K562 (cell line): ENCODE measurements around the gene ZFAND3. TPM values are rescaled to one million over a fixed set of nuclear protein-coding genes. Genes with fewer than 3 reads are reported as not detected.

Experiments
- ATAC-seq: fragments of 200-7000 bp; cut with Tn5 transposase; 3 replicates; pipeline ENCODE4 v1.9.1; 2020; ENCODE audit warnings: moderate library complexity
- BruUV-seq: library from RNA; stranded (reverse); fragments of 400-500 nt; replicated peaks from 2 replicates; lab custom pipeline; 2021; lab: Mats Ljungman, UMichigan
- CTCF ChIA-PET: fragments of 300-600 bp; formaldehyde crosslinking; extraction: SDS; loops from one replicate; lab custom pipeline; 2021; ENCODE audit warnings: low intra/inter-chr PET ratio; lab: Yijun Ruan, JAX
- POLR2A ChIA-PET: fragments of 300-600, 350-650 bp; sonication (Branson Sonifier 250); formaldehyde crosslinking; extraction: SDS; loops from one replicate; lab custom pipeline; 2021; ENCODE audit warnings: antibody characterized with exemption, inconsistent platforms; lab: Yijun Ruan, JAX
- DNase-seq, 4 experiments: peaks; one replicate each; pipeline versions ENCODE4 v3.0.0 to v3.0.0-alpha.2; 2011 to 2018; ENCODE audit warnings: low spot score in 3 of 4, mixed read lengths in 3 of 4; ENCODE audit errors: extremely low read depth in 1 of 4
- FAIRE-seq: peaks from 2 replicates; lab custom pipeline; 2011; peaks lifted over from hg19 to GRCh38; lab: Jason Lieb, UNC
- H2AFZ ChIP-seq: 2 replicates; pipeline ENCODE4 v1.6.0; 2011; ENCODE audit warnings: low read depth, low read length, control low read depth, inconsistent platforms
- H3K27ac ChIP-seq: fragments of 200-600 bp; 3 replicates; pipeline ENCODE4 v1.8.0; 2011; ENCODE audit warnings: low read depth, mild to moderate bottlenecking, control low read depth, inconsistent platforms, low read length, moderate library complexity, mixed read lengths; ENCODE audit errors: extremely low read depth
- H3K27me3 ChIP-seq, 2 experiments: fragments of 300-600 bp in 1 of 2; 2 replicates in 1 of 2; 3 replicates in 1 of 2; pipeline versions ENCODE4 v1.6.0 to v1.8.0; 2011; ENCODE audit warnings: inconsistent platforms in 2 of 2, low read length in 2 of 2, mild to moderate bottlenecking in 1 of 2, mixed read lengths in 1 of 2, moderate library complexity in 1 of 2; ENCODE audit not compliant: control insufficient read depth in 2 of 2, insufficient read depth in 2 of 2
- H3K36me3 ChIP-seq: fragments of 300-600 bp; 3 replicates; pipeline ENCODE4 v1.8.0; 2011; ENCODE audit warnings: mild to moderate bottlenecking, low read length, inconsistent platforms; ENCODE audit not compliant: control insufficient read depth, insufficient read depth
- H3K4me1 ChIP-seq, 2 experiments: fragments of 200-600 bp in 1 of 2; replicated peaks in 1 of 2; 2 replicates in 1 of 2; 3 replicates in 1 of 2; pipeline versions ENCODE4 v1.5.1 to v1.8.0; 2011; ENCODE audit warnings: inconsistent platforms in 2 of 2, low read length in 2 of 2, mild to moderate bottlenecking in 1 of 2, mixed read lengths in 1 of 2, moderate library complexity in 1 of 2; ENCODE audit not compliant: control insufficient read depth in 2 of 2, insufficient read depth in 2 of 2
- H3K4me2 ChIP-seq: 2 replicates; pipeline ENCODE4 v1.6.1; 2011; ENCODE audit warnings: low read length, control low read depth, inconsistent platforms, mixed read lengths; ENCODE audit not compliant: insufficient read depth
- H3K4me3 ChIP-seq: fragments of 200-600 bp; sonication (generic), shearing (Covaris generic); 2 replicates; pipeline ENCODE4 v1.5.1; 2016; ENCODE audit warnings: control low read depth, inconsistent platforms
- H3K79me2 ChIP-seq: fragments of 200-600 bp; 3 replicates; pipeline ENCODE4 v1.8.0; 2011; ENCODE audit warnings: low read length, inconsistent platforms; ENCODE audit not compliant: control insufficient read depth, insufficient read depth
- H3K9ac ChIP-seq, 2 experiments: 2 replicates each; pipeline versions ENCODE4 v1.6.0 to v1.6.1; 2011; ENCODE audit warnings: low read depth in 2 of 2, low read length in 2 of 2, control low read depth in 1 of 2, inconsistent platforms in 1 of 2, mild to moderate bottlenecking in 1 of 2, mixed read lengths in 1 of 2; ENCODE audit not compliant: insufficient read depth in 1 of 2
- H3K9me1 ChIP-seq: one replicate; pipeline ENCODE4 v1.6.0; 2011; ENCODE audit warnings: inconsistent platforms, mild to moderate bottlenecking, low read length, moderate library complexity; ENCODE audit not compliant: control insufficient read depth, insufficient read depth
- H3K9me3 ChIP-seq: replicated peaks from 2 replicates; pipeline ENCODE4 v1.5.1; 2011; ENCODE audit warnings: low read depth, low read length, inconsistent platforms; ENCODE audit not compliant: control insufficient read depth, insufficient read depth
- H4K20me1 ChIP-seq: replicated peaks from 2 replicates; pipeline ENCODE4 v1.6.1; 2011; ENCODE audit warnings: low read length, inconsistent platforms, mixed read lengths; ENCODE audit not compliant: control insufficient read depth, insufficient read depth
- DEAF1 ChIP-seq: fragments of 450-650 bp; formaldehyde crosslinking; IDR thresholded peaks from 2 replicates; pipeline ENCODE4 v1.4.0; 2020; ENCODE audit warnings: mild to moderate bottlenecking, moderate library complexity
- KLF16 ChIP-seq: IDR thresholded peaks from 2 replicates; pipeline ENCODE4 v1.6.1; 2016; ENCODE audit warnings: antibody characterized with exemption
- MAFK ChIP-seq: IDR thresholded peaks from 2 replicates; pipeline ENCODE4 v1.6.1; 2011; ENCODE audit warnings: low read length, improper control_type of control experiment
- NR2C2 ChIP-seq, 2 experiments: fragments of 200-800 bp in 1 of 2; sonication (Bioruptor generic) in 1 of 2; sonication (generic) in 1 of 2; formaldehyde crosslinking in 1 of 2; IDR thresholded peaks; 2 replicates each; pipeline versions ENCODE4 v1.6.1 to v1.8.0; 2016 to 2022; ENCODE audit warnings: mild to moderate bottlenecking in 1 of 2, missing compliant biosample characterization in 1 of 2, missing genetic modification characterization in 1 of 2, missing genetic modification reagents in 1 of 2
- NR4A1 ChIP-seq, 2 experiments: fragments of 250-450 bp in 1 of 2; fragments of 450-650 bp in 1 of 2; sonication (Bioruptor Pico) in 1 of 2; IDR thresholded peaks; 2 replicates each; pipeline versions ENCODE4 v1.4.0 to v1.6.1; 2016 to 2020; ENCODE audit warnings: mild to moderate bottlenecking in 2 of 2, missing compliant biosample characterization in 1 of 2, missing genetic modification characterization in 1 of 2, moderate library complexity in 1 of 2
- OTX1 ChIP-seq: fragments of 450-650 bp; formaldehyde crosslinking; IDR thresholded peaks from 2 replicates; pipeline ENCODE4 v1.4.0; 2022; ENCODE audit warnings: mild to moderate bottlenecking
- SRSF7 ChIP-seq: fragments of 200-400 bp; formaldehyde crosslinking; optimal IDR thresholded peaks from 2 replicates; pipeline ENCODE3; 2017; ENCODE audit warnings: mild to moderate bottlenecking, low read depth, low read length
- ZBTB1 ChIP-seq: sonication (generic); formaldehyde crosslinking; IDR thresholded peaks from 2 replicates; pipeline ENCODE4 v1.8.1; 2023; ENCODE audit warnings: missing genetic modification reagents, low read depth, mild to moderate bottlenecking, borderline replicate concordance
- ZBTB7A ChIP-seq: IDR thresholded peaks from 2 replicates; pipeline ENCODE4 v1.6.1; 2011; ENCODE audit warnings: low read depth, mild to moderate bottlenecking, low read length, moderate library complexity, borderline replicate concordance; ENCODE audit not compliant: control insufficient read depth
- ZC3H11A ChIP-seq: IDR thresholded peaks from 2 replicates; pipeline ENCODE4 v1.6.1; 2012; ENCODE audit warnings: low read depth, low read length, improper control_type of control experiment
- ZNF561 ChIP-seq: fragments of 450-650 bp; formaldehyde crosslinking; conservative IDR thresholded peaks from 2 replicates; pipeline ENCODE4 v1.4.0; 2020; ENCODE audit warnings: mild to moderate bottlenecking, moderate library complexity
- ZNF586 ChIP-seq: fragments of 450-650 bp; formaldehyde crosslinking; conservative IDR thresholded peaks from 2 replicates; pipeline ENCODE4 v1.4.0; 2020; ENCODE audit warnings: mild to moderate bottlenecking, moderate library complexity
- WGBS: fragments of 100-300 bp; shearing (Covaris generic); methylation state at CpG from one replicate; pipeline ENCODE4 v1.1.6; 2016; ENCODE audit warnings: low coverage, mixed read lengths; ENCODE audit not compliant: insufficient coverage; ENCODE audit errors: missing lambda C conversion rate; 5-methylcytosine and 5-hydroxymethylcytosine counted together
- in situ Hi-C: fragments of 300-500 bp; cut with MboI; formaldehyde crosslinking; loops from 4 replicates; pipeline ENCODE4 v1.15.0; 2018; ENCODE audit warnings: inconsistent platforms, mixed read lengths
- intact Hi-C: fragments of 100-400 bp; cut with micrococcal nuclease; formaldehyde crosslinking; loops from 2 replicates; pipeline ENCODE4 v1.14.2; 2022
- polyA plus RNA-seq, 8 experiments: library from polyadenylated mRNA; depleted of rRNA in 4 of 8; stranded (reverse) in 5 of 8; unstranded in 3 of 8; fragments of >200 nt; fragmentation: Nextera tagmentation in 2 of 8; fragmentation: Illumina TruSeq in 1 of 8; extraction: Ambion mirVana in 2 of 8; extraction: Trizol in 1 of 8; gene quantifications; 2 replicates each; pipeline versions ENCODE4 v1.2.1 to v1.2.3, GENCODE V29; 2011 to 2014; ENCODE audit warnings: inconsistent platforms in 1 of 8, missing spikeins in 1 of 8
- total RNA-seq, 7 experiments: library from RNA; depleted of rRNA in 6 of 7; stranded (reverse); fragments of >200 nt in 6 of 7; fragmentation: Illumina TruSeq in 2 of 7; extraction: Trizol in 2 of 7; gene quantifications; 2 replicates each; pipeline versions ENCODE4 v1.2.1 to v1.2.3, GENCODE V29; 2011 to 2021; ENCODE audit warnings: low replicate concordance in 1 of 7
- TF ChIP-seq, protein P1 (sequence below): IDR thresholded peaks from 2 replicates; pipeline ENCODE4 v1.6.1; 2016; ENCODE audit warnings: missing genetic modification characterization, missing compliant biosample characterization
- TF ChIP-seq, protein P2 (sequence below): fragments of 250-450 bp; sonication (Bioruptor Pico); IDR thresholded peaks from 2 replicates; pipeline ENCODE4 v1.6.1; 2021; ENCODE audit warnings: mild to moderate bottlenecking

Gene ZFAND3
- total and polyA plus RNA-seq, 9 of the 15 experiments (the other 6 are each of a cell fraction or from before 2014, with no cell fraction given) = 0.81 to 26.6 (median 11.8) TPM

GRCh38 chr6:38152620-38153019 lies 333.1 kb downstream of the ZFAND3 start:
- no peak for FAIRE-seq

More at GRCh38 chr6:38152620-38153019, 333.1 kb downstream of the ZFAND3 start:
- TF ChIP-seq MAFK = no peak
- TF ChIP-seq, protein P1, sequence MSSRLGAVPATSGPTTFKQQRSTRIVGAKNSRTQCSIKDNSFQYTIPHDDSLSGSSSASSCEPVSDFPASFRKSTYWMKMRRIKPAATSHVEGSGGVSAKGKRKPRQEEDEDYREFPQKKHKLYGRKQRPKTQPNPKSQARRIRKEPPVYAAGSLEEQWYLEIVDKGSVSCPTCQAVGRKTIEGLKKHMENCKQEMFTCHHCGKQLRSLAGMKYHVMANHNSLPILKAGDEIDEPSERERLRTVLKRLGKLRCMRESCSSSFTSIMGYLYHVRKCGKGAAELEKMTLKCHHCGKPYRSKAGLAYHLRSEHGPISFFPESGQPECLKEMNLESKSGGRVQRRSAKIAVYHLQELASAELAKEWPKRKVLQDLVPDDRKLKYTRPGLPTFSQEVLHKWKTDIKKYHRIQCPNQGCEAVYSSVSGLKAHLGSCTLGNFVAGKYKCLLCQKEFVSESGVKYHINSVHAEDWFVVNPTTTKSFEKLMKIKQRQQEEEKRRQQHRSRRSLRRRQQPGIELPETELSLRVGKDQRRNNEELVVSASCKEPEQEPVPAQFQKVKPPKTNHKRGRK (tag) = no peak
- TF ChIP-seq NR2C2 (CRISPR knock-in tag; IDR thresholded peaks at IDR 0.05) = no peak
- no peak for TF ChIP-seq NR2C2 (tag; IDR thresholded peaks at IDR 0.05)
- no peak for TF ChIP-seq ZNF561 (CRISPR knock-in tag)
- TF ChIP-seq OTX1 (CRISPR knock-in tag) = no peak
- TF ChIP-seq, protein P2, sequence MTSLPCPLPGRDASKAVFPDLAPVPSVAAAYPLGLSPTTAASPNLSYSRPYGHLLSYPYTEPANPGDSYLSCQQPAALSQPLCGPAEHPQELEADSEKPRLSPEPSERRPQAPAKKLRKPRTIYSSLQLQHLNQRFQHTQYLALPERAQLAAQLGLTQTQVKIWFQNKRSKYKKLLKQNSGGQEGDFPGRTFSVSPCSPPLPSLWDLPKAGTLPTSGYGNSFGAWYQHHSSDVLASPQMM = no peak
- no peak for TF ChIP-seq SRSF7
- TF ChIP-seq ZBTB1 (CRISPR knock-in tag) = no peak
- TF ChIP-seq DEAF1 = no peak
- no peak for TF ChIP-seq ZC3H11A
- no peak for TF ChIP-seq KLF16
- no peak for TF ChIP-seq NR4A1 (CRISPR knock-in tag; IDR thresholded peaks at IDR 0.05)
- no peak for TF ChIP-seq NR4A1 (tag; IDR thresholded peaks at IDR 0.05)
- TF ChIP-seq ZBTB7A = no peak
- no peak for TF ChIP-seq ZNF586
- in situ Hi-C loops (no loop called here), intact Hi-C loops (no loop called here)
- BruUV-seq = no TSS peak
- no peak overlapping the region for H3K4me2 ChIP-seq
- peaks cover 15% of the 10 kb centered on the region for H4K20me1 ChIP-seq
- WGBS = 53% methylated on average over 8 of the region's 8 CpGs
- H3K36me3 ChIP-seq = no peaks in the 10 kb centered on the region
- no peak for ATAC-seq
- no peak overlapping the region for H3K4me3 ChIP-seq
- H3K4me1 ChIP-seq = no peaks in the 10 kb centered on the region; a peak in 1 of 5 replicates
- no peaks in the 10 kb centered on the region for H3K27me3 ChIP-seq
- no peak for DNase-seq
- no peaks in the 10 kb centered on the region for H3K79me2 ChIP-seq
- POLR2A ChIA-PET = interaction anchor here (0.6 kb wide), 1 partner anchor 28 kb away, joined by 3 read pairs; no protein-coding TSS in a partner anchor
- H3K27ac ChIP-seq = no peak overlapping the region
- no peaks in the 10 kb centered on the region for H3K9me3 ChIP-seq
- H3K9ac ChIP-seq = no peak overlapping the region
- no peak overlapping the region for H2AFZ ChIP-seq
- H3K9me1 ChIP-seq = no peaks in the 10 kb centered on the region
- CTCF ChIA-PET = no interaction called here
